ENCODE results near the gene ANKRD40.

The ANKRD40 gene

DNA sequence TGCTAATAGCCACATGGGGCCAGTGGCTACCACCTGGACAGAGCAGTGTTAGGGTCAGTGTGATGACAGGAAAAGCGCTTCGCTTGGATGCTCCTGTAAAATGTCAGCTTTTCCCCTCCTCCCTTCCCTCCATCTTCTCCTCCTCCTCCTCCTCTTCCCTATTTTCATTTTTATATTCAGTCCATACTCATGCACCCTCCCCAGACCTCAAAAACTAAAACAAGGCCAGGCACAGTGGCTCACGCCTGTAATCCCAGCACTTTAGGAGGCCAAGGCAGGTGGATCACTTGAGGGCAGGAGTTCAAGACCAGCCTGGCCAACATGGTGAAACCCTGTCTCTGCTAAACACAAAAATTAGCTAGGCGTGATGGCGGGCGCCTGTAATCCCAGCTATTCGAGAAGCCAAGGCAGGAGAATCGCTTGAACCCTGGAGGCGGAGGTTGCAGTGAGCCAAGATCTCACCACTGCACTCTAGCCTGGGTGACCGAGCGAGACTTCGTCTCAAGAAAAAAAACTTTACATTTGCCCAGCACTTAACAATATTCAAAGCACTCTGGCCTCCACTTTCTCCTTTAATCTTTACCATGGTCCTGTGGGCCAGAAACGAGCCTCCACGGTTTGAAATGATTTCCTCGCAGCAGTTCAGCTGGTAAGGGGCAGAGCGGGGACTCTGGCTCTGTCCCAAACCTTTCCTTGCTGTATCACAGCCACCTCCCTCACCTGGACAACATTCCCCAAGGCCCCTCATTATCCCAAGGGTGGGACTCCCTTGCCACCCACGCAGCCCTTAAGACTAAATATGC lies 21.8 kb downstream of the ANKRD40 start:
- no peaks in the 10 kb centered on the region for H3K36me3 Mint-ChIP-seq (ENCODE audit: low read depth)
- peak overlapping the region in 1 of 3 experiments; percentile 15 for H3K4me3 Mint-ChIP-seq
- H3K27ac Mint-ChIP-seq: peak overlapping the region; percentile 67 to 82 (median 72)
- peaks cover 13% of the 10 kb centered on the region for H3K27me3 Mint-ChIP-seq (ENCODE audit: low read depth)
- no peaks in the 10 kb centered on the region for H3K9me3 Mint-ChIP-seq
- peaks cover 48% of the 10 kb centered on the region for H3K4me1 Mint-ChIP-seq
- TF ChIP-seq, protein P1, sequence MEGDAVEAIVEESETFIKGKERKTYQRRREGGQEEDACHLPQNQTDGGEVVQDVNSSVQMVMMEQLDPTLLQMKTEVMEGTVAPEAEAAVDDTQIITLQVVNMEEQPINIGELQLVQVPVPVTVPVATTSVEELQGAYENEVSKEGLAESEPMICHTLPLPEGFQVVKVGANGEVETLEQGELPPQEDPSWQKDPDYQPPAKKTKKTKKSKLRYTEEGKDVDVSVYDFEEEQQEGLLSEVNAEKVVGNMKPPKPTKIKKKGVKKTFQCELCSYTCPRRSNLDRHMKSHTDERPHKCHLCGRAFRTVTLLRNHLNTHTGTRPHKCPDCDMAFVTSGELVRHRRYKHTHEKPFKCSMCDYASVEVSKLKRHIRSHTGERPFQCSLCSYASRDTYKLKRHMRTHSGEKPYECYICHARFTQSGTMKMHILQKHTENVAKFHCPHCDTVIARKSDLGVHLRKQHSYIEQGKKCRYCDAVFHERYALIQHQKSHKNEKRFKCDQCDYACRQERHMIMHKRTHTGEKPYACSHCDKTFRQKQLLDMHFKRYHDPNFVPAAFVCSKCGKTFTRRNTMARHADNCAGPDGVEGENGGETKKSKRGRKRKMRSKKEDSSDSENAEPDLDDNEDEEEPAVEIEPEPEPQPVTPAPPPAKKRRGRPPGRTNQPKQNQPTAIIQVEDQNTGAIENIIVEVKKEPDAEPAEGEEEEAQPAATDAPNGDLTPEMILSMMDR (IDR thresholded peaks at IDR 0.05; ENCODE audit: unreplicated experiment in 3 of 3): no peak

DNA sequence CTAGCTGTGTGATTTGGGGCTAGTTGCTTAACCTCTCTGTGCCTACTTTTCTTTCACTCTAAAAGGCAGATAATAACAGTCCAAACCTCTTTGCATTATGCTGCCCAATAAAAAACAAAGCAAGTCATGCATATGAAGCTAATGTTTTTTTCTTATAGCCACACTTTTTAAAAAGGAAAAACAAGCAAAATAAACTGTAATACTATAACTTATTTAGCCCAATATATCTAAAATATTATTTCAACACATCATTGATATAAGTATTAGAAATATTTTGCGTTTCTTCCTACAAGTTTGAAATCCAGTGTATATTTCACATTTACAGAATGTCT lies 22.4 kb downstream of the ANKRD40 start:
- no peaks in the 10 kb centered on the region for H3K9me3 Mint-ChIP-seq
- no peaks in the 10 kb centered on the region for H3K36me3 Mint-ChIP-seq (ENCODE audit: low read depth)
- H3K4me3 Mint-ChIP-seq: no peak overlapping the region
- H3K4me1 Mint-ChIP-seq: peaks cover 46% of the 10 kb centered on the region
- peaks cover 13% of the 10 kb centered on the region for H3K27me3 Mint-ChIP-seq (ENCODE audit: low read depth)
- TF ChIP-seq, protein P1 (IDR thresholded peaks at IDR 0.05; ENCODE audit: unreplicated experiment in 3 of 3): no peak
- peak overlapping the region in 2 of 3 experiments; percentile 72 to 82 for H3K27ac Mint-ChIP-seq

DNA sequence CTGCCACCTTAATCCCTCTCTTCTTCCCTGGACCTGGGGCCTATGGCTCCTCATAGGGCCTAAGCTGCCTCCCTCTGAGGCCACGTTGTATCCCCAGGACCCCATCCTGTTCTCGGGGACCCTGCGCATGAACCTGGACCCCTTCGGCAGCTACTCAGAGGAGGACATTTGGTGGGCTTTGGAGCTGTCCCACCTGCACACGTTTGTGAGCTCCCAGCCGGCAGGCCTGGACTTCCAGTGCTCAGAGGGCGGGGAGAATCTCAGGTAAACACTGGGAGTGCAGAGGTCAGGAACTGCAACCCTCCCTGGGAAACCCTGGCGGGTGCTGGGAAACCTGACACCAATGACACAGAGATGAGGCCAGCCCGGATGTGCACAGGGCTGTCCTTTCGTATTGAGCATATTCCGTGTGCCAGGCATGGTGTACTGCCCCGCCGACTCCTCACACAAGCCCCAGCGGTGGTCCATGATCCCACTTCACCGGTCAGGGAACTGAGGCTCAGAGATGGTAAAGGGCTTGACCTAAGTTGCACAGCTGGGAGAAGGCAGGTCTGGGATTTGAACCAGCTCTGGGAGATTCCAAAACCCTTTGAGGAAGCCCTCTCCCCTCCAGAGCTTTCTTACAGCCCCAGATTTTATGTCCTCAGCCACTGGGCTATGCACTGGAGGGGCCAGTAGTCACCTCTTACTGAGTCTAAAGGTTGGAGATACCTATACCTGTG lies 22.9 kb downstream of the ANKRD40 start:
- Mint-ChIP-seq H3K27ac (peak overlapping the region in 2 of 3 experiments; percentile 47 to 66), H3K4me1 (peaks cover 42% of the 10 kb centered on the region), H3K9me3 (no peaks in the 10 kb centered on the region), H3K27me3 (ENCODE audit: low read depth) (peaks cover 13% of the 10 kb centered on the region), H3K36me3 (ENCODE audit: low read depth) (no peaks in the 10 kb centered on the region), H3K4me3 (no peak overlapping the region)
- TF ChIP-seq, protein P1 (IDR thresholded peaks at IDR 0.05; ENCODE audit: unreplicated experiment in 3 of 3): no peak

DNA sequence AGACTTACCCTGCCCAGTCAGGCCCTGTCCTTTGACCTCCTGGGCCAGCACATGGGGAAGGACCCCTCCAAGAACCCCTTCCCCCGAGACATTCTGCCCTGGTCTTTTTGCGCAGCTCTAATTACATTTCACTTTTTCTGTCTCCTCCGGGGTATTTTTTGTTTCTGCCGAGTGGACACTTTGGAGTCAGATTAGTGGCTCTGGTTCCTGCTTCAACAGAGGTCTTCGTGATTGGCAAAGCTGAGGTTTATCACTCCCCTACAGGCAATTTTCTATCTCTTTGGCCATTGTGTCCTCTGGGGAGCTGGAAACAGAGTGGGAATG lies 23.5 kb downstream of the ANKRD40 start:
- Mint-ChIP-seq H3K4me3 (no peak overlapping the region), H3K36me3 (ENCODE audit: low read depth) (no peaks in the 10 kb centered on the region), H3K9me3 (no peaks in the 10 kb centered on the region), H3K27me3 (ENCODE audit: low read depth) (peaks cover 13% of the 10 kb centered on the region), H3K4me1 (peaks cover 39% of the 10 kb centered on the region), H3K27ac (peak overlapping the region in 2 of 3 experiments; percentile 47 to 66)
- TF ChIP-seq, protein P1 (IDR thresholded peaks at IDR 0.05; ENCODE audit: unreplicated experiment in 3 of 3): no peak

DNA sequence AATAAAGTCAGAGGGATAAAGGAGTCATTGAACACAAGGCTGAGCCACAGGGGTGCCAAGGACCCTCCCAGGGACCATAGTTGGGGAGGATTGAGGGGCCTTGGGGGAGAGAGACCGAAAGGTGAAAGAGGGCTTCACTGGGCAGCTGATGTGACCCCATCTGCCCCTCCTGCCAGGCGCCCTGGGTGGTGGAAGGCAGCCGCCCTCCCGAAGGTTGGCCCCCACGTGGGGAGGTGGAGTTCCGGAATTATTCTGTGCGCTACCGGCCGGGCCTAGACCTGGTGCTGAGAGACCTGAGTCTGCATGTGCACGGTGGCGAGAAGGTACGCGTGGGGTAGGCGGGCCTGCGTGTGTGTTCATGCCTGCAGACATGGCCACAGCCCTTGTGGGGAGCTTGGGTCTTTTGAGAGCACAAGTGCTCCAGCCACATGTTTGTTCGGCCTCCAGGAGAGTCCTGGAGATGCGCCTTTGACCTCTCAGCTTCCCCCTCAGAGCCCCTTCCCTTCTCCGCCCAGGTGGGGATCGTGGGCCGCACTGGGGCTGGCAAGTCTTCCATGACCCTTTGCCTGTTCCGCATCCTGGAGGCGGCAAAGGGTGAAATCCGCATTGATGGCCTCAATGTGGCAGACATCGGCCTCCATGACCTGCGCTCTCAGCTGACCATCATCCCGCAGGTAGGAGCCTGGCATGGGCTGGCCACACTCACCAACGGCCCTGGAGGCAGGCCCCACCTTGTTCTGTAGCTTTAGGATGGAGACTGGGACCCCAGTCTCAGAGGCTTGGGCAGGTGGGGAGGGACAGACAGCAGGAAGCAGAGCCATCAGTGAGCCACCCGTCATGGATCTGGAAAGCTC lies 24.1 kb downstream of the ANKRD40 start:
- Mint-ChIP-seq H3K9me3 (no peaks in the 10 kb centered on the region), H3K4me1 (peaks cover 39% of the 10 kb centered on the region), H3K4me3 (no peak overlapping the region), H3K36me3 (ENCODE audit: low read depth) (no peaks in the 10 kb centered on the region), H3K27me3 (ENCODE audit: low read depth) (peaks cover 13% of the 10 kb centered on the region), H3K27ac (peak overlapping the region in 1 of 3 experiments; percentile 47)
- TF ChIP-seq, protein P1 (IDR thresholded peaks at IDR 0.05; ENCODE audit: unreplicated experiment in 3 of 3): no peak
